ENCODE measurements around the gene ZNF648.
"Not testable (repeated sequence)": the region's sequence is repeated elsewhere in the genome, so short reads cannot be mapped to it uniquely, and the experiment has no call there.

Gene ZNF648

GRCh38 chr1:182029379-182030331 lies 31.9 kb downstream of the ZNF648 start:
- Histone ChIP-seq H3K9me3 (ENCODE audit: control insufficient read depth, insufficient read depth, low read length) (no peaks in the 10 kb centered on the region), H3K36me3 (ENCODE audit: insufficient read depth, low read length) (no peaks in the 10 kb centered on the region), H3K9ac (ENCODE audit: low read depth, low read length) (peak overlapping the region; percentile 86), H3K4me1 (ENCODE audit: insufficient read depth, low read length) (no peaks in the 10 kb centered on the region)

GRCh38 chr1:182029002-182029378 lies 32.5 kb downstream of the ZNF648 start:
- Histone ChIP-seq H3K36me3 (ENCODE audit: insufficient read depth, low read length) (no peaks in the 10 kb centered on the region), H3K9ac (ENCODE audit: low read depth, low read length) (peak overlapping the region; percentile 82), H3K4me1 (ENCODE audit: insufficient read depth, low read length) (no peaks in the 10 kb centered on the region), H3K9me3 (ENCODE audit: control insufficient read depth, insufficient read depth, low read length) (no peaks in the 10 kb centered on the region)

GRCh38 chr1:182015360-182015759 lies 46.2 kb downstream of the ZNF648 start:
- Histone ChIP-seq H3K9ac (ENCODE audit: low read depth, low read length) (no peak overlapping the region), H3K36me3 (ENCODE audit: insufficient read depth, low read length) (no peaks in the 10 kb centered on the region), H3K9me3 (ENCODE audit: control insufficient read depth, insufficient read depth, low read length) (no peaks in the 10 kb centered on the region), H3K4me1 (ENCODE audit: insufficient read depth, low read length) (no peaks in the 10 kb centered on the region)

GRCh38 chr1:182010800-182011370 lies 50.6 kb downstream of the ZNF648 start:
- H3K9ac ChIP-seq (ENCODE audit: low read depth, low read length); H3K4me1 ChIP-seq (ENCODE audit: insufficient read depth, low read length); H3K36me3 ChIP-seq (ENCODE audit: insufficient read depth, low read length); H3K9me3 ChIP-seq (ENCODE audit: control insufficient read depth, insufficient read depth, low read length): not testable (repeated sequence)

- not testable (repeated sequence) for H3K9ac ChIP-seq (ENCODE audit: low read depth, low read length); H3K36me3 ChIP-seq (ENCODE audit: insufficient read depth, low read length); H3K4me1 ChIP-seq (ENCODE audit: insufficient read depth, low read length); H3K9me3 ChIP-seq (ENCODE audit: control insufficient read depth, insufficient read depth, low read length)
These were observed 56.1 kb downstream of the ZNF648 start for GRCh38 chr1:182005398-182005797.

GRCh38 chr1:182004601-182005000 lies 56.9 kb downstream of the ZNF648 start:
- H3K9me3 ChIP-seq (ENCODE audit: control insufficient read depth, insufficient read depth, low read length), result no peaks in the 10 kb centered on the region

More at GRCh38 chr1:182004601-182005000, 56.9 kb downstream of the ZNF648 start:
- H3K9ac ChIP-seq (ENCODE audit: low read depth, low read length), result peak overlapping the region; percentile 60; the same call in 1 of the 2 replicates
- no peaks in the 10 kb centered on the region for H3K36me3 ChIP-seq (ENCODE audit: insufficient read depth, low read length)
- no peaks in the 10 kb centered on the region for H3K4me1 ChIP-seq (ENCODE audit: insufficient read depth, low read length)

All from ES-I3 (cell line).